GM18951 (cell line): ENCODE results near the gene SPACA5.

ENCODE experiments used
- POLR2A ChIP-seq: IDR thresholded peaks from 4 replicates; pipeline ENCODE4 v1.6.1; 2011; ENCODE audit warnings: mild to moderate bottlenecking; ENCODE audit not compliant: insufficient read length, insufficient read depth; ENCODE audit errors: extremely low read depth
- in situ Hi-C: fragments of 300-500 bp; cut with MboI; formaldehyde crosslinking; loops from one replicate; pipeline ENCODE4 v1.12.0; 2022; ENCODE audit warnings: low sequenced_read_pairs, mixed read lengths, inconsistent platforms; ENCODE audit not compliant: unreplicated experiment

SPACA5 gene

GRCh38 chrX:48035891-48036290 lies 29.1 kb downstream of the SPACA5 start:
- in situ Hi-C loops = loop anchor here (25.0 kb wide), 1 partner anchor 199 kb away; the partner anchor contains the start of gene ZNF81
- TF ChIP-seq POLR2A = no peak

DNA sequence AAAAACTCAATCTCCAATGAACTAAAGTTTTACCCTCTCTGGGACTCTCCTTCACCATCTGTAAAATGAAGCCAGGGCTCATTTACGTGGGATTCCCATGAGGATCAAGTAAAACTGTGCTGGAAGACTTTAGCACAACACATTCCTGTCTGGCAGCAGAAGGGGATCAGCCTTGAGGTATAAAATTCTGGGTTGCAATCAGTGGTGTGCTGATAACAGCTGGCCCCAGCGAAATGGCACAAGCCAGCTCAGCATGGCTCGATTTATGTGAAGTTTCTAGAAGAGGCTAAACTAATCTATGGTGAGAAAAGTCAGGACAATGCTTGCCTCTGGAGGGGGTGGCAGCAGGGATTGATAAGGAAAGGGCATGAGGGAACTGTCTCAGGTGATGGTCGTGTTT lies 36.3 kb downstream of the SPACA5 start:
- TF ChIP-seq POLR2A = no peak
- in situ Hi-C loops = loop anchor here (25.0 kb wide), 1 partner anchor 206 kb away; the partner anchor contains the start of gene ZNF81

- in situ Hi-C loops = loop anchor here (25.0 kb wide), 1 partner anchor 208 kb away; the partner anchor contains the start of gene ZNF81
- no peak for TF ChIP-seq POLR2A
Observed at GRCh38 chrX:48045410-48046311, 38.9 kb downstream of the SPACA5 start.

DNA sequence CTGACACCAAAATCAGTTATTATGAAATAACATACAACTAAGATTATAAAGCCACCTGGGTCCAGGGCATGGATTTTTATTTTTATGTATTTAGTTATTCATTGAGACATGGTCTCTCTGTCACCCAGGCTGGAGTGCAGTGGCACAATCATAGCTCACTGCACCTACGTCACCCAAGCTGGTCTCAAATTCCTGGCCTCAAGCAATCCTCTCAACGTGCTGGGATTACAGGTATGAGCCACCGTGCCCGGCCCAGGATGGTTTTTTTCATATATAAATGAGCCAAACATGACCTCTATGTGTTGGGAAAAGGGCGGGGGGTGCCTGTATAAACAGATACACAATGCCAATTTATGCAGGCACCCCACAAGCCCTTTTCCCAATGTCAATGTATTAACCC lies 40.1 kb downstream of the SPACA5 start:
- no peak for TF ChIP-seq POLR2A
- in situ Hi-C loops = loop anchor here (25.0 kb wide), 1 partner anchor 210 kb away; the partner anchor contains the start of gene ZNF81

- in situ Hi-C loops = no loop called here
- no peak for TF ChIP-seq POLR2A
Observed at GRCh38 chrX:48058621-48059295, 52.0 kb downstream of the SPACA5 start.

DNA sequence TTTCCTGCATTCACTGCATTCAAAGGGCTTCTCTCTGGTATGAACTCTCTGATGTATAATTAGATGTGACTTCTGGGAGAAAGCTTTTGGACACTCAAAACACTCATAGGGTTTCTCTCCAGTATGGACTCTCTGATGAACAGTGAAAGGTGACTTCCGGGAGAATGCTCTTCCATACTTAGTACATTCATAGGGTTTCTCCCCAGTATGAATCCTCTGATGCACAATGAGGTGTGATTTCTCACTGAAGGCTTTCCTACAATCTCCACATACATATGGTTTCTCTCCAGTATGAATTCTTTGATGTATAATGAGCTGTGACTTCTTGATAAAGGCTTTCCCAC lies 52.5 kb downstream of the SPACA5 start:
- in situ Hi-C loops = no loop called here
- no peak for TF ChIP-seq POLR2A
